ENCODE measurements around the gene TTPAL. TPM values are rescaled to one million over a fixed set of nuclear protein-coding genes. Genes with fewer than 3 reads are reported as not detected.
A peak's percentile ranks its signal among the peaks of the same experiment; 100 is the strongest.

Gene TTPAL
- polyA plus RNA-seq, 4 donors: 13.2 to 14.1 (median 13.7) TPM

DNA sequence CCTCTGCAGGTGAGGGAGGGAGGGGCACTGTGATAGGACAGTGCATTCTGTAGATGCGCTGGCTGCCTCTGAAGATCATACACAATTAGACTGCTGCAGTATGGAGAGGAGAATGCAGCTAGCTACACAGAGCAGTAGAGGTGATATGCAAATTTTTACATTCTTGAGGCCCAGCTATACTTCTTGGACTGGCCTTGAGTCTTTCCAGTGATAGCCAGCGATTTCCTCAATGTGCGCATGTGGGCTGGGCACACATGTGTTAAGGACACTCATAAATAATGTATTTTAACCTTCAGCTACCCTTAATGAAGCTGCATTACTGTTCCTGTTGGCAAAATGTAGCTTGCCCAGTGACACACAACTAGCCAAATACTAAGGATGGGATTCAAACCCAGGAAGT, 19.0 kb downstream of the TTPAL start:
- DNase-seq (ENCODE audit: low read depth in 4 of 4, low spot score in 3 of 4): no peak

DNA sequence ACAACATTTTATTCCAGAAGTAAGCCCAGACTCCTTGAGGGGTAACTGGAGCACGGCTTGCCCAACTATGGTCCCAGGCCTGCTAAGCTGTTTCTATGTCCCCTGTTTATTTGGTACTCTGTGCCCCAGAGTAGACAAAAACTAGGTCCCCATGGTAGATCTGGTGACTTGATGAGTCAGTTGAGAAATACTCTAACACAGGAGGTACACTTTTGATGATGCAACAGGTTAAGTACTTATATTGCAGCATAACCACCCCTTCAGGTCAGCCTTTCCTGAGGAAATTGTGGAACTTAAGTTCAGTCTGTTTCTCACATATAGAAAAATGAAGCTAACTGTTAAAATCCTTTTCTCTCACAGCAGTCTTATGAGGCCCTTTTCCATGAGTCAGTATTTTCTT, 19.6 kb downstream of the TTPAL start:
- no peak for DNase-seq (ENCODE audit: low read depth in 4 of 4, low spot score in 3 of 4)

DNA sequence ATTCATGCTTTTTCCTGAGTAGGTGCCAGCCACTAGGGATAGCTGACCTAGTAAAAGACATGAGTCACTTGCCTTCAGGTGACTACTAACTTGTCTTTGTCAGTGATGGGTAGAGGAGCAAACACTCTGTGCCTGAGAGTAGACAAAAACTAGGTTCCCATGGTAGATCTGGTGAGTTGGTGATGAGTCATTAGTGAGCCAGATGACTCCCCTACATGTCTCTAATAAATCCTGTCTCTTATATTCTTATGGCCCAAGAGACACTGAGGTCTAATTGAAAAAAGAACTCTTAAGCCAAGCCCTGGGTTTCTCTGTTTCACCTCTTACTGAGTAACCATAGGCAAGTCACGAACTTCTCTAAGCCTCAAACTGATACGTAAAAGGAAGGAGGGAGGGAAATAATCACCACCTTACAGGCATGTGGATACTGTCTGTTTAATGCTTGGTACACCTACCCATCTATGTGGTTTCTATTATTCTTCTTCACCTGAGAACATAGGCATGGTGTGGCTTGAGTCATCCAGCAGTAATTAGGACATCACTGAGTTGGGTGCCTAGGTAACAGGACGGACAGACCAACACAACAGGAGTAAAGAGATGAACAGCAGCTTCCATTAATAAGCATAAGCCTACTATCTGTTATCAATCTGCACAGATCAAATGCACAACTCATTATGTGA, 20.3 kb downstream of the TTPAL start:
- DNase-seq (ENCODE audit: low read depth in 4 of 4, low spot score in 3 of 4): no peak

DNA sequence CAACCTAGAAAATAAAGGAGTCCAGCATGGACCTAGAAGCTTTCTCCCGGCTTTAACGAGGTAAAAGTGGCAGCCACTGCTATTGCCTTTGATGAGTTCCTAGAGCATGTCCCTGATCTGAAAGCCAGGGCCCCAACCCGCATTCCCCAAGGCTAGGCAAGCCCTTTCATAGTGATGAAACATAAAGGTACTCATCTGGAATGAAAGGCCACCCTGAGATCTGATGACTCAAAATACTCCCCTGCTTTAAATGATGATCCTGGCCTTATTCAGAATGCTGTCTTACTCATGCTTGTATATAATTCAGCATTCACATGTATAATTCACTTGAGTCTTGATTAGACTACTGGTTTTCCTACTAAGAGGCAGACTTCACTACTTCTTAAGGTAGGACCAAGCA, 21.3 kb downstream of the TTPAL start:
- no peak for DNase-seq (ENCODE audit: low read depth in 4 of 4, low spot score in 3 of 4)

DNA sequence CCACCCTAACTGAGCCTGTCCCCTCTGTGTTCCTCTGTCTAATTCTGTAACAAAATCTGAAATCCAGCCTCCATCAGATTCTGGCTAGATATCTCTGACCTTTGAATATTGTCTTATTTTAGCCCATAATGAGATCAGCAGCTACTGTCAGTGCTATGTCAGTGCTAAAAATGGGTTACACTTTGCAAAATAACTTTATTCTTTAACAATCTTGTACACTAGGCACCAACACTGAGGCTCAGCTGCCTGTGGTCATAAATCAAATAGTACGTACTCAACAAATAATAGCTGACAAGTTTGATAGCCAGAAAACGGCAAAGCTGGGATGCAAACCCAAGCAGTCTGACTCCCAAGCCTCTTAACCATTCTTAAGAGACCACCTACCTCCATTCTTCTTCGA, 22.1 kb downstream of the TTPAL start:
- no peak for DNase-seq (ENCODE audit: low read depth in 4 of 4, low spot score in 3 of 4)

DNA sequence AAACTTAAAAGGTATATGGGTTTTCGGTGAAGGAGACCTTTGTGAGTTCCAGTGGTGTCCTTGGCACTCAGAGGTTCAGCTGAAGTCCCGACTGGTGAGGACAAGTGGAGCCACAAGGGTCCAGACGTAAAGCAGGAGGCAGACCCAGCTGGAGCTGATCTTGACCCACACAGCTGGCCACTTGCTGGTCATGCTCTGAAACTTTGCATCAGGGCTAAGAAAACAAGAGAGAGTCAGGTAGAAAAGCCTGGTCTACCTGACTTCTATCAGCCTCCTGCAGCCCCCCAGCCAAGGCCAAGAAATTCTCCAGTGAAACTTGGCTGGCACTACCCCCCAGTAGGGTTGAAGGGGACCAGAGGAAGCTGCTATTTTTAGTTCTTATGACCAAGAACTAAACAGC, 24.5 kb downstream of the TTPAL start:
- DNase-seq (ENCODE audit: low read depth in 4 of 4, low spot score in 3 of 4): no peak

DNA sequence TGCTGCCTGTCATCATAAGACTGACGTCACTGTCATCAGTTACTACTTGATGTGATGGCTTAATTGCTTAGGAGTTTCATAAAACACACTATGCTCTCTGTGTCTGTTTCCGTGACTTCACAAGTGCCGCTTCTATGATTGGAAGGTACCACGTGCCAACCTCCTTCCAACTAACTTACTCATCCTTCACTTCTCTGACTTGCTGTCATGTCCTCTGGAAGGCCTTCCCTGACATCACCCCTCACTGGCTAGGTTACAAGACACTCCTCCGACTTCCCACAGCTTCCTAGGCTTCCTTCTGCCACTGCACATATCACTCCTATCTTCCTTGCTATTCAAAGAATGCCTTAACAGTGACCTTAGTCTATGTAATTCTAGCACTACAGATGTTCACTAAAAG, 25.8 kb downstream of the TTPAL start:
- no peak for DNase-seq (ENCODE audit: low read depth in 4 of 4, low spot score in 3 of 4)

DNA sequence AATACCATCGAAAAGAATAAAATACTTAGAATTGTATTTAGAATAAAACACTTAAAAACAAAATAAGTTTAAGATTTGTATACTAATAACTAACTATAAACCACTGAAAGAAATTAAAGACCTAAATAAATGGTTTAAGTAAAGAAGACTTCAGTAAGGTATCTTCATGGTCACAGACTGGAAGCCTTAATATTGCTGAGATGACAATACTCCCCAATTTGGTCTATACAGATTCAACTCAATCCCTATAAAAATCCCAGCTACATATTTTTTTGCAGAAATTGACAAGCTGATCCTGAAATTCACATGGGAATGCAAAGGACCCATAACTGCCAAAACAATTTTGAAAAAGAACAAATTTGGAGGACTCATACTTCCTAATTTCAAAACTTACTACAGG, 27.3 kb downstream of the TTPAL start:
- DNase-seq (ENCODE audit: low read depth in 4 of 4, low spot score in 3 of 4): no peak

DNA sequence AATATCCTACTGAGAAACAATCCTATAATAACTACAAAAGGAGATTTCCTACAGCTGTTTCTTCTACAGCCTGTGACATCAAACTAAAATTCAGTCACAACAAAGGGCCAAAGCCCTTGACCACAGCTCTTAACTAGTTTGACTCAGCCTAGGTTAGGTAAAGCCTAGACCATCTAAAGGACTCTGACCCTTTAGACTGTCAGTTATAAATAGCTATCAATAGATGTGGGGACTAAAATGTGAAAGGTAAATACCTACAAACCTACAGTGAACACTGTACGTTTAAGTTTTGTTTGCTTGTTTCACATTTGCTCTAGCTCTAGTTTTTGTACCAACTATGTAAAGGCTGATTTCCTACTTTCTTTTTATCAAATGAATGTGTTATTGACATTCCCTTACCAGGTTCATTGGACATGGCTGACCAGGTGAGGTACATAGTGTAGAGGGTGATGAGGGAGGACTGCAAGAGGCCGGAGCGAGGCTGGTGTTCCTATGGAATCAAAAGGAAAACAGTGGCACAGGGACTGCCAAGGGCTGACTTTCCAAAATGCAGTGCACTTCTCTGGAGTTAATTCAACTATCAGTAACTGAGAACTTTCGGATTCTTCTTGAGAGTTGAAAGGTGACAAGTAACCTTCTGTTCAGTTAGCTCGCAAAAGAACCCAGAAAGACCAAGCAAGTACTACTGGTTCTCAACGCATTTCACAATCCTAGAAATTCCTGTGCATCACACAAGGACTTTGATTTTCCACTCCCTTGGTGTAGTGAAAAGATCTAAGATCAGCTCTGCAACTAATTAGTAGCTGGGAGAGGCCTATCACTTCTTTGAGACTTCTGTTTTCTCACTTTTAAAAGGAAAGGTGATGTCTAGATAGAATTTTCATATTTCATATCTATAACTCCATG, 29.0 kb downstream of the TTPAL start:
- DNase-seq (ENCODE audit: low read depth in 4 of 4, low spot score in 3 of 4): no peak

DNA sequence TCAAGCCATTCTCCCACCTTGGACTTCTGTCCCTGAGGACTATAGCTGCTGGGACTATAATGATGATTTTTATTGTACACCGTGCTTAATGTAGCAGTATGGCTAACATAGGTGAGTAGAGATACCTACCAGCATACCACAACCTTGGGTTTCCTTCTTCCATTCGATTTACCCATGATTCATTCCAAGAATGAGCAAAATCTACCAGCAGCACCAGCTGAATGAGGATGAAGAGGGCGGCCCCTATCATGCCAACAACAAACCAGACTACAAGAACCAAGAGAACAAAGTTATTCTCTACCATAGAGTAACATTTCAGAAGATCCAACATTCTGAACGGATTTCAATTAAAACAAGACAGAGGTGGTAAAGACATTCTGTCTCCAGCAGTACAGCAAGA, 34.1 kb downstream of the TTPAL start:
- no peak for DNase-seq (ENCODE audit: low read depth in 4 of 4, low spot score in 3 of 4)

DNA sequence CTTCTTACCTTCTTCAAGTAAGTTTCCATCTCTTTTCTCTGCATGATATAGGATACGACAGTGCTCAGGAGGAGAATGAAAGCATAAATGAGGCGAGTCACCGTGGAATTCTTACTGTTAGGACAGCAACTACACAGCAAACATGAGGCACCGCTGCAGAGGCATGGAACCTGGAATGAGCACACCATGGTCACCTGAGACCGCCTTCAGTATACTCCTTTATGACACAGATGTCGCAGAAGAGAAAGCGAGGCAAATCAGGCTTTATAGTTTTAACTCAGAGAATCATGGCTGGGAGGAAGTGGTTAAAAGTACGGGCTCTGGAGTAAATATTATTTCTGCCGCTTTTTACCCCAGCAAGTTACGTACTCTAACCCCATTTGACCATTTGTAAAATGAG, 38.2 kb downstream of the TTPAL start:
- no peak for DNase-seq (ENCODE audit: low read depth in 4 of 4, low spot score in 3 of 4)

DNA sequence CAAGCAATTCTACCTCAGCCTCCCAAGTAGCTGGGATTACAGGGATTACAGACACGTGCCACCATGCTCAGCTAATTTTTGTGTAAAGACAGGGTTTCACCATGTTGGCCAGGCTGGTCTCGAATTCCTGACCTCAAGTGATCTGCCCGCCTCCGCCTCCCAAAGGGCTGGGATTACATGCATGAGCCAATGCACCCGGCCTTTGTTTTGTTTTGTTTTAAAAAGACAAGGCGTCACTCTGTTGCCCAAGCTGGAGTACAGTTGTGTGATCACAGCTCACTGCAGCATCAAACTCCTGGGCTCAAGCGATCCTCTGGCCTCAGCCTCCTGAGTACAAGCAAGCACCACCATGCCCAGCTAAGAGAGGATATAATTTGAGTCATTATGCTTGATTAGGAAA, 40.8 kb downstream of the TTPAL start:
- DNase-seq (ENCODE audit: low read depth in 4 of 4, low spot score in 3 of 4): no peak

DNA sequence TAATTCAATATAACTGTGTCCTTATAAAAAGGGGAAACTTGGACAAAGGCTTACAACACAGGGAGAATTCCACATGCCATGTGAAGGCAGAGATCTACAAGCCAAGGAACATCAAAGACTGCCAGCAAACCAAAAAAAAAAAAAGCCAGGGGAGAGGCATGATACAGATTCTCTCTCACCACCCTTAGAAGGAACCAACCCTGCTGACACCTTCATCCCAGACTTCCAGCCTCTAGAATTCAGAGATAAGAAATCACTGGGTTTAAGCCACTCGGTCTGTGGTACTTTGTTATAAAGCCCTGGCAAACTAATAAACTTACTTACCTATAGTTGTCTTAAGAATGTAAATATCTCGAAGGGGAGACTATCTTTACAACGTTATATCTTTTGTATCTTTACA, 41.8 kb downstream of the TTPAL start:
- no peak for DNase-seq (ENCODE audit: low read depth in 4 of 4, low spot score in 3 of 4)

DNA sequence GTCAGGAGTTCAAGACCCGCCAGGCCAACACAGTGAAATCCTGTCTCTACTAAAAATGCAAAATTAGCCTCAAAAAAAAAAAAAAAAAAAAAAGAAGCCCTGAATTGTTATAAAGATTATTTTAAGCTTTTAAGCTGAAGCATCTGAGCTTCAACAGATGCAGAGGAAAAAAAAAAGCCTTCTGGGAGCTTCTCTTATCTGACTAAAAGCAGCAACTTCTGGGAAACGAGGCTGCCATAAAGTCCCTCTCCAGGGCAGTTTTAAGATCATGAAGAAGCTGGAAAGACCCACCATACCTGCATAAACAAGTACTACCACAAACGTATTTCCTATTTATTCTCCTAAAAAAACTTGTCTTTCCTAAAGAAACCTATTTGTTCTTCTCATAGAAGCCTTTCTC, 42.6 kb downstream of the TTPAL start:
- no peak for DNase-seq (ENCODE audit: low read depth in 4 of 4, low spot score in 3 of 4)

DNA sequence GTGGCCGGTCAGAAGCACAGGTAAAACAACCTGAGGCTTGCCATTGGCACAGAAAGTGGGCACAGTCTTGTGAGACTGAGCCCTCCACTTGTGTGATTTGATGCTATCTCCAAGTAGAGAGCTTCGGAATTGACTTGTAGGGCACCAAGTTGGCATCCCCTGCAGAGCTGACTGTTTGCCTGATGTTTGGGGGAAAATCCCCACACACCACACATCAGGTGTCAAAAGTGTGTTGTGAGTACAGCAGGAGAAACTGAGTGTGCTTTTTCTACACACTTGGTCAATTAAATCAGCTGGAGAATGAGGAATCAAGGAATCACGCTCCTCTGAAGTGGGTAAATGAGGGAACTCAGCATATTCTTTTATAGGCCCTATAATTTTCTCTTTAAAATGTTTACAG, 45.2 kb downstream of the TTPAL start:
- DNase-seq (ENCODE audit: low read depth in 4 of 4, low spot score in 3 of 4): no peak

DNA sequence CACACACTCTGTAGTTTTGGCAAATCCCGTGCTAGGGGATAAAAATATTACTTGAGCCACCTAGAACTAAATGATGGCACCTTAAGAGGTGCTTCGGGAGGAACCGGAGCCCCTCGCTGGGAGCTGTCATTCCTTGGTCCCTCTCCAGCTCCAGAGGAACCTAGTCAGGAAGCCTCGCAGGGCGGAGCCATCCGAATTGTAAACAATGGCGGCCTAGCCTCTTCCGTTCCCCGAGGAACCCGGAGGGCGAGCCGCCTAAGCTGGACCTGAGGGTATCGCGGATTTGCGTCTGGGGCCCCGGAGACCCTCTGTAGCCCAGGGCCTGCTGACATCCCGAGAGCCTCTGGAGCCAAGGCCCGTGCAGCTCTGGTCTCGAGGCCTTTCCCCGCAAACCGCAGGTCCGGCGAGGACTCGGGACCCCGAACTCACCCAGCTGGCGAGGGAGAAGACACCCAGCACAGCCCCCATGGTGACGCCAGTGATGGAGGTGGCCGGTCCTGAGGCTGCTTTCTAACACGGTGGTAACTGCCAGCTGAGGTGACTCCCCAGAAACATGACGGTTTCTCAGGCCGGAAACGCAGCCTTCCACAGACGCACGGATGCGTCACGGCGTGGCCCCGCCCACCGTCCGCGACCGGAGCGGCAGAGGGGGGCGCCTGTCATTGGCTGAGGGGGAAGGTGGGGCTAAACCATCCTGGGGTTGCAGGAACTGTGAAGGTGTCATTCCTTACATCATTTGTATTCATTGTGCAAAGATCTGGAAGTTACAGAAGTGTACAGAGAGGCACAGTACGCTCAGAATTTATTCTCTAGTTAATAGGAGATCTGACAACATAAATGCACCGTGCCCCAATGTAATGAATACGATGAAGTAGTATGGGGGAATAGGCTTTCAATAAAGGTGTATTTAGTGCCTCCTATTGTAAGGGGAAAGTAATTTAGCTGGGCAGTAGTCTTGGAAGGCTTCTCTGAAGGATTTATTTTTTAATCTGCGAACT, 46.1 kb downstream of the TTPAL start, which contains the start of gene SERINC3:
Gene SERINC3 (minus strand): TSS at position 587 of the 998 bp plus-strand sequence. CDS start 119 bp downstream, at position 468.
- peak; percentile 83 to 89 (median 86) for DNase-seq (ENCODE audit: low read depth in 4 of 4, low spot score in 3 of 4)

DNA sequence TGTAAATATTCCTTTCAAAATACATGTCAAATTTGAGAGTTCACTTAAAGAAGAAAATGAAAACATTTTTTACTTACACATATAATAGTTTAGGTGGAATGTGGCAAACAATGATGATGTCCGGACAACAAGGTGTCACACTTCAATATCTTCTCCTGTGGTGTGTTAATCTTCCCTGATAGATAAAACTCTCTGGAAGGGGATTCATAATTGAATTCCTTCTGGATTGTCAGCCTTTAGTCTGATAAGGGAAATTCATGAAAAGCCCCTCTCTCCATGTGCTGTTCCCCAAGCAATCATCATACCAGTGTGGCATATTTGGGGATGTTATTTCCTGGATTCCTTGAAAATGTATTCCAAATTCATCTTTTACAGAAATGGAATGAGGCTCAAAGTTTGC, 47.2 kb downstream of the TTPAL start:
- DNase-seq (ENCODE audit: low read depth in 4 of 4, low spot score in 3 of 4): no peak

DNA sequence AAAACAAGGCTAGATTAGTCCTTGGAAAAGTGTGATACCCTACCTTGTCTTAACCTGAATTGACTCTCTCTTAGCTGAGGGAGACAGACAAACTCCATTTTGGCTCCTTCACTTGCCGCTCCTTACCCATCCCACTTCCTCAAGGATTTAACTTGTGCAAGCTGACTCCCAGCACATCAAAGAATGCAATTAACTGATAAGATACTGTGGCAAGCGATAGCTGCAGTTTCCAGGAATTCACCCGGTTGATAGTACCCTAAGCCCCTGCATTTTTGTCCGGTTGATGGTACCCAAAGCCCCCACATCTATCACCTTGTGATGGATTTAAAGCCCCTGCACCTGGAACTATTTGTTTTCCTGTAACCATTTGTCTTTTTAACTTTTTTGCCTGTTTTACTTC, 48.1 kb downstream of the TTPAL start:
- DNase-seq (ENCODE audit: low read depth in 4 of 4, low spot score in 3 of 4): no peak

DNA sequence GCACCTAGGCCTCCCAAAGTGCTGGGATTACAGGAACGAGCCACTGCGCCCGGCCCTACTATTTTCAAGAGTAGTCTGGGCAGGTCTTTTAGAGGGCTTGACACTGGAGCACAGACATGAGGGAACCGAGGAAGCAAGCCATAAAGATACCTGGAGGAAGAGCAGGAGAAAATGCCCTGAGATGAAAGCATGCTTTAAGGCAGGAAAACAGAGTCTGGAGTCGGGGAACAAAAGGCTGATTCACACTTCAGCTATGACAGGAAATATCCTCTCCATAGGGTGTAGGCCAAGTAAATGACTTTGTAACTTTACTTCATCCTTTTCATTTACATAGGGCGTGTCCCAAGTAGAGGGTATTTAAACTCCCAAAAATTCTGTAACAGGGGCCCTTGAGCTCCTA, 50.5 kb downstream of the TTPAL start:
- no peak for DNase-seq (ENCODE audit: low read depth in 4 of 4, low spot score in 3 of 4)

DNA sequence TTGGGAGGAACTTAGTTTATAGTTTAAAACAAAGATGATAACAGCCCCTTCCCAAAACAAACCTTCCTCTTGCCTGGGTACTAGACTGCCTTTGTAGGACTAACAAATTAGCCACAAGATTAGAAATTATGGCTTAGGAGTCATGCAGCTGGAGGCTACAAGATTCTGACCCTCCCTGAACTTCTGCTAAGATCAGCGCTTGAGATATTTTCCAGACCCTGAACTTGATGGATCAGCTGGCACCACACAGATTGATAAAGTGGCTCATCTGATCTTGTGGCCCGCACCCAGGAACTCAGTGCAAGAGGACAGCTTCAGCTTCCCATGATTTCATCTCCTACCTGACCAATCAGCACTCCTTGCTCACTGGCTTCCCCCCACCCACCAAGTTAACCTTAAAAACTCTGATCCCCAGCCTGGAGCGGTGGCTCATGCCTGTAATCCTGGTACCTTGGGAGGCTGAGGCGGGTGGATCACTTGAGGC, 52.1 kb downstream of the TTPAL start:
- no peak for DNase-seq (ENCODE audit: low read depth in 4 of 4, low spot score in 3 of 4)

DNA sequence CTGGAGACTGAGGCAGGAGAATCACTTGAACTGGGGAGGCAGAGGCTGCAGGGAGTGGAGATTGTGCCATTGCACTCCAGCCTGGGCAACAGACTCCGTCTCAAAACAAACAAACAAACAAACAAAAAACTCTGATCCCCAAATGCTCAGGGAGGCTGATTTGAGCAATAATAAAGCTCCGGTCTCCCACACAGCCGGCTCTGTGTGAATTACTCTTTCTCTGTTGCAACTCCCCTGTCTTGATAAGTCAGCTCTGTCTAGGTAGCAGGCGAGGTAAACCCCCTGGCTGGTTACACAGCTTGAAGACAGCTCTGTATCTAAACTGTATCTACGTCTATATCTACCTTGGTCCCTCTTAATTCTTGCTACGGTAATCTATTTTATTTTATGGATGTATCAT, 52.6 kb downstream of the TTPAL start:
- no peak for DNase-seq (ENCODE audit: low read depth in 4 of 4, low spot score in 3 of 4)

Data from left renal pelvis (tissue), 4 donors.